Gastroesophageal sphincter (tissue), 4 donors: ENCODE data around the gene TCF7L2. TPM values are rescaled to one million over a fixed set of nuclear protein-coding genes. Genes with fewer than 3 reads are reported as not detected.
A peak's percentile ranks its signal among the peaks of the same experiment; 100 is the strongest.

Source experiments
- ATAC-seq: fragments of 150-250 bp; one replicate; pipeline ENCODE4 v1.9.1; 2016; ENCODE audit warnings: mild to moderate bottlenecking, moderate library complexity
- H3K27ac ChIP-seq, 4 donors: fragments of 200-600 bp; sonication (generic) in 3 of 4; 1 replicate in 3 of 4; 2 replicates in 1 of 4; pipeline ENCODE4 v1.5.1; 2016 to 2019
- H3K27me3 ChIP-seq: fragments of 200-600 bp; sonication (generic); one replicate; pipeline ENCODE4 v1.5.1; 2019
- H3K36me3 ChIP-seq, 2 donors: fragments of 200-600 bp; sonication (generic); one replicate each; pipeline ENCODE4 v1.5.1; 2019; ENCODE audit warnings: control low read depth in 1 of 2
- H3K4me1 ChIP-seq, 3 donors: fragments of 200-600 bp; sonication (generic); 1 replicate in 2 of 3; 2 replicates in 1 of 3; pipeline ENCODE4 v1.5.1; 2016 to 2019; ENCODE audit warnings: control low read depth in 2 of 3
- H3K4me3 ChIP-seq, 2 donors: fragments of 200-600 bp; sonication (generic); one replicate each; pipeline ENCODE4 v1.5.1; 2019; ENCODE audit warnings: mild to moderate bottlenecking in 1 of 2, moderate library complexity in 1 of 2
- H3K9me3 ChIP-seq, 3 donors: fragments of 200-600 bp; sonication (generic); one replicate each; pipeline ENCODE4 v1.5.1; 2017 to 2019; ENCODE audit warnings: control low read depth in 2 of 3
- CTCF ChIP-seq, 4 experiments: fragments of 200-600 bp in 2 of 4; fragments of 450-650 bp in 2 of 4; sonication (generic) in 1 of 4; IDR thresholded peaks; one replicate each; pipeline ENCODE4 v1.5.1; 2017 to 2019; ENCODE audit warnings: antibody characterized with exemption in 4 of 4, mild to moderate bottlenecking in 2 of 4, moderate library complexity in 2 of 4
- EP300 ChIP-seq: sonication (generic); formaldehyde crosslinking; IDR thresholded peaks from one replicate; pipeline ENCODE4 v1.6.1; 2017; ENCODE audit warnings: antibody characterized with exemption, mild to moderate bottlenecking
- POLR2A ChIP-seq, 2 donors: fragments of 450-650 bp; IDR thresholded peaks; one replicate each; pipeline ENCODE4 v1.6.1; 2017; ENCODE audit warnings: antibody characterized with exemption in 2 of 2, mild to moderate bottlenecking in 2 of 2, moderate library complexity in 1 of 2
- POLR2AphosphoS5 ChIP-seq: sonication (generic); formaldehyde crosslinking; IDR thresholded peaks from one replicate; pipeline ENCODE4 v1.6.1; 2017; ENCODE audit warnings: antibody characterized with exemption
- WGBS, 2 donors: methylation state at CpG; one replicate each; pipeline ENCODE4 v1.1.5; 2018; ENCODE audit warnings: low coverage in 1 of 2; 5-methylcytosine and 5-hydroxymethylcytosine counted together
- total RNA-seq, 4 donors: library from RNA; depleted of rRNA; stranded (reverse); fragments of >200 nt; gene quantifications; one replicate each; pipeline ENCODE4 v1.1.0, GENCODE V29; 2016

Gene TCF7L2
- total RNA-seq, 4 donors from 2014 or later, result 12.6 to 22.4 (median 20.2) TPM

GRCh38 chr10:113091920-113092319 lies 141.9 kb downstream of the TCF7L2 start:
- H3K27me3 ChIP-seq, result no peaks in the 10 kb centered on the region
- no peak overlapping the region for H3K27ac ChIP-seq
- peaks cover 0 to 14% of the 10 kb centered on the region in 2 donors for H3K36me3 ChIP-seq
- TF ChIP-seq CTCF (IDR thresholded peaks at IDR 0.05) (no peak), EP300 (no peak), POLR2A (IDR thresholded peaks at IDR 0.05) (no peak), POLR2AphosphoS5 (no peak)
- H3K4me3 ChIP-seq, result no peak overlapping the region
- peaks cover 5 to 51% (median 8%) of the 10 kb centered on the region in 3 donors for H3K4me1 ChIP-seq
- ATAC-seq, result no peak
- H3K9me3 ChIP-seq, result no peaks in the 10 kb centered on the region
- WGBS, 2 donors, result 83 to 95% methylated on average over 4 of the region's 4 CpGs

GRCh38 chr10:113093188-113094113 lies 143.4 kb downstream of the TCF7L2 start:
- 85 to 88% methylated on average over 10 of the region's 10 CpGs for WGBS, 2 donors
- peaks cover 0 to 40% (median 0%) of the 10 kb centered on the region in 3 donors for H3K4me1 ChIP-seq
- no peak for ATAC-seq
- H3K27ac ChIP-seq, result no peak overlapping the region
- TF ChIP-seq EP300, result no peak
- TF ChIP-seq POLR2AphosphoS5, result no peak
- no peak for TF ChIP-seq CTCF (IDR thresholded peaks at IDR 0.05)
- no peak for TF ChIP-seq POLR2A (IDR thresholded peaks at IDR 0.05)
- no peak overlapping the region for H3K4me3 ChIP-seq
- H3K27me3 ChIP-seq, result no peaks in the 10 kb centered on the region
- H3K9me3 ChIP-seq, result no peaks in the 10 kb centered on the region
- peaks cover 0 to 14% of the 10 kb centered on the region in 2 donors for H3K36me3 ChIP-seq

GRCh38 chr10:113094114-113094486 lies 144.1 kb downstream of the TCF7L2 start:
- Histone ChIP-seq H3K36me3 (peaks cover 0 to 14% of the 10 kb centered on the region in 2 donors), H3K9me3 (no peaks in the 10 kb centered on the region), H3K27ac (no peak overlapping the region), H3K4me3 (no peak overlapping the region), H3K27me3 (no peaks in the 10 kb centered on the region), H3K4me1 (peaks cover 0 to 43% (median 0%) of the 10 kb centered on the region in 3 donors)
- no peak for TF ChIP-seq EP300
- no peak for TF ChIP-seq POLR2A (IDR thresholded peaks at IDR 0.05)
- no peak for TF ChIP-seq CTCF (IDR thresholded peaks at IDR 0.05)
- no peak for TF ChIP-seq POLR2AphosphoS5
- no peak for ATAC-seq
- WGBS, 2 donors, result 73 to 83% methylated on average over 3 of the region's 3 CpGs

GRCh38 chr10:113095419-113096127 lies 145.5 kb downstream of the TCF7L2 start:
- TF ChIP-seq EP300 (no peak), POLR2AphosphoS5 (no peak), CTCF (IDR thresholded peaks at IDR 0.05) (no peak), POLR2A (IDR thresholded peaks at IDR 0.05) (no peak)
- ATAC-seq, result no peak
- Histone ChIP-seq H3K27ac (peak overlapping the region in 3 of 4 donors; percentile 15 to 73 (median 68)), H3K9me3 (no peaks in the 10 kb centered on the region), H3K4me1 (peaks cover 0 to 51% (median 8%) of the 10 kb centered on the region in 3 donors), H3K4me3 (no peak overlapping the region), H3K27me3 (no peaks in the 10 kb centered on the region), H3K36me3 (peaks cover 0 to 6% of the 10 kb centered on the region in 2 donors)
- 65 to 74% methylated on average over 10 to 13 of the region's 15 CpGs for WGBS, 2 donors
